Endothelial cell of umbilical vein (primary cell): ENCODE data around the gene IQGAP3. TPM values are rescaled to one million over a fixed set of nuclear protein-coding genes. Genes with fewer than 3 reads are reported as not detected.
A peak's percentile ranks its signal among the peaks of the same experiment; 100 is the strongest.

Experiments used
- BruUV-seq: library from RNA; stranded (reverse); fragments of 400-500 nt; replicated peaks from 2 replicates; lab custom pipeline; 2021; lab: Mats Ljungman, UMichigan
- CTCF ChIA-PET: fragments of 300-600, 350-600 bp; sonication (Branson Sonifier 250); formaldehyde crosslinking; loops from one replicate; lab custom pipeline; 2021; ENCODE audit warnings: antibody characterized with exemption, inconsistent platforms; lab: Charles Lee
- POLR2A ChIA-PET: fragments of 300-600, 350-600 bp; sonication (Branson Sonifier 250); formaldehyde crosslinking; loops from one replicate; lab custom pipeline; 2021; ENCODE audit warnings: antibody characterized with exemption, inconsistent platforms; lab: Charles Lee
- DNase-seq: peaks from one replicate; pipeline ENCODE4 v3.0.0-alpha.2; 2011; ENCODE audit warnings: low read depth, low spot score
- FAIRE-seq: peaks from 2 replicates; lab custom pipeline; 2011; peaks lifted over from hg19 to GRCh38; lab: Jason Lieb, UNC
- H2AFZ ChIP-seq: 2 replicates; pipeline ENCODE4 v1.6.0; 2012; ENCODE audit warnings: low read depth, low read length, control low read depth, inconsistent platforms
- H3K27ac ChIP-seq: 2 replicates; pipeline ENCODE4 v1.5.1; 2011; ENCODE audit warnings: low read depth, mild to moderate bottlenecking, control low read depth, low read length, moderate library complexity; ENCODE audit not compliant: insufficient read depth
- H3K27me3 ChIP-seq, 2 experiments: 2 replicates each; pipeline versions ENCODE4 v1.6.0 to v1.6.1; 2011; ENCODE audit warnings: low read length in 2 of 2, mixed read lengths in 1 of 2; ENCODE audit not compliant: control insufficient read depth in 2 of 2, insufficient read depth in 2 of 2
- H3K36me3 ChIP-seq, 2 experiments: 2 replicates in 1 of 2; 3 replicates in 1 of 2; pipeline ENCODE4 v1.5.1; 2011; ENCODE audit warnings: low read length in 2 of 2, mild to moderate bottlenecking in 1 of 2, moderate library complexity in 1 of 2; ENCODE audit not compliant: control insufficient read depth in 2 of 2, insufficient read depth in 2 of 2; ENCODE audit errors: extremely low read depth in 1 of 2
- H3K4me1 ChIP-seq: 3 replicates; pipeline ENCODE4 v1.5.1; 2011; ENCODE audit warnings: mild to moderate bottlenecking, low read length; ENCODE audit not compliant: control insufficient read depth, insufficient read depth; ENCODE audit errors: extremely low read depth
- H3K4me2 ChIP-seq: 2 replicates; pipeline ENCODE4 v1.6.1; 2011; ENCODE audit warnings: low read length, control low read depth, mixed read lengths; ENCODE audit not compliant: insufficient read depth
- H3K4me3 ChIP-seq, 3 experiments: fragments of 200-600 bp in 1 of 3; sonication (generic), shearing (Covaris generic) in 1 of 3; replicated peaks in 1 of 3; 2 replicates each; pipeline ENCODE4 v1.5.1; 2011 to 2016; ENCODE audit warnings: control low read depth in 3 of 3, low read length in 3 of 3, mild to moderate bottlenecking in 2 of 3, inconsistent platforms in 1 of 3, low read depth in 1 of 3, moderate library complexity in 1 of 3; ENCODE audit not compliant: insufficient read depth in 1 of 3
- H3K79me2 ChIP-seq: 2 replicates; pipeline ENCODE4 v1.6.0; 2012; ENCODE audit warnings: low read length, inconsistent platforms; ENCODE audit not compliant: control insufficient read depth, insufficient read depth
- H3K9ac ChIP-seq: replicated peaks from 2 replicates; pipeline ENCODE3; 2011; ENCODE audit warnings: low read length, control low read depth; ENCODE audit not compliant: insufficient read depth; ENCODE audit errors: extremely low read depth
- H3K9me1 ChIP-seq: replicated peaks from 3 replicates; pipeline ENCODE4 v1.6.0; 2011; ENCODE audit warnings: mild to moderate bottlenecking, low read length; ENCODE audit not compliant: control insufficient read depth, insufficient read depth; ENCODE audit errors: extremely low read depth
- H3K9me3 ChIP-seq: replicated peaks from 2 replicates; pipeline ENCODE4 v1.5.1; 2012; ENCODE audit warnings: low read length, inconsistent platforms; ENCODE audit not compliant: control insufficient read depth, insufficient read depth
- H4K20me1 ChIP-seq: replicated peaks from 2 replicates; pipeline ENCODE3; 2011; ENCODE audit warnings: mild to moderate bottlenecking, low read length; ENCODE audit not compliant: control insufficient read depth, insufficient read depth; ENCODE audit errors: extremely low read depth
- CTCF ChIP-seq, 2 donors: IDR thresholded peaks; 1 replicate in 1 of 2; 2 replicates in 1 of 2; pipeline ENCODE4 v1.5.1; 2011; ENCODE audit warnings: low read length in 2 of 2, mild to moderate bottlenecking in 2 of 2, moderate library complexity in 2 of 2, control low read depth in 1 of 2, inconsistent platforms in 1 of 2, low read depth in 1 of 2; ENCODE audit not compliant: insufficient read depth in 1 of 2; ENCODE audit errors: extremely low read depth in 1 of 2
- EZH2 ChIP-seq: IDR thresholded peaks from 2 replicates; pipeline ENCODE4 v1.6.1; 2012; ENCODE audit warnings: borderline replicate concordance, low read depth, mild to moderate bottlenecking, moderate library complexity, low read length, inconsistent platforms; ENCODE audit not compliant: severe bottlenecking
- JUN ChIP-seq: IDR thresholded peaks from 2 replicates; pipeline ENCODE4 v1.6.1; 2011; ENCODE audit warnings: borderline replicate concordance, low read depth; ENCODE audit not compliant: insufficient read length, insufficient read depth
- MYC ChIP-seq: IDR thresholded peaks from one replicate; pipeline ENCODE4 v1.6.1; 2011; ENCODE audit warnings: mild to moderate bottlenecking, low read depth, low read length
- POLR2A ChIP-seq: IDR thresholded peaks from 2 replicates; pipeline ENCODE4 v1.6.1; 2012; ENCODE audit warnings: low read depth, mild to moderate bottlenecking, control low read depth, low read length
- POLR2AphosphoS5 ChIP-seq: IDR thresholded peaks from 2 replicates; pipeline ENCODE4 v1.6.1; 2012; ENCODE audit warnings: low read depth, mild to moderate bottlenecking, control low read depth, low read length, moderate library complexity; ENCODE audit not compliant: insufficient read depth
- dilution Hi-C: fragments of 300-500 bp; cut with MboI; formaldehyde crosslinking; loops from one replicate; pipeline ENCODE4 v1.15.0; 2019; ENCODE audit warnings: low sequenced_read_pairs; ENCODE audit not compliant: extremely low pct_ligation_motif_present
- intact Hi-C: fragments of 100-400 bp; cut with micrococcal nuclease; formaldehyde crosslinking; loops from one replicate; pipeline ENCODE4 v1.10.0; 2022
- polyA plus RNA-seq, 4 experiments: library from polyadenylated mRNA; depleted of rRNA in 3 of 4; stranded (reverse) in 3 of 4; unstranded in 1 of 4; fragments of >200 nt; gene quantifications; 2 replicates each; pipeline versions ENCODE4 v1.2.1 to v1.2.3, GENCODE V29; 2011 to 2012; ENCODE audit warnings: missing spikeins in 1 of 4
- total RNA-seq: library from RNA; stranded (reverse); gene quantifications from 2 replicates; pipeline ENCODE4 v1.2.3, GENCODE V29; 2021

The IQGAP3 gene
- total and polyA plus RNA-seq, 2 donors (not counting 3 experiments of a cell fraction or from before 2014, with no cell fraction given), result 28.3 to 60.7 TPM

GRCh38 chr1:156476501-156477298 is 95.7 kb downstream of the IQGAP3 start:
- no peaks in the 10 kb centered on the region for H3K9me1 ChIP-seq
- FAIRE-seq, result no peak
- ChIA-PET POLR2A (no interaction called here), CTCF (interaction anchor here (0.7 to 1.7 kb wide), 4 partner anchors 11 to 96 kb away, joined by 3 to 5 read pairs (median 4); partner anchors contain the start of gene MEF2D)
- H4K20me1 ChIP-seq, result no peaks in the 10 kb centered on the region
- no peak for TF ChIP-seq MYC
- TF ChIP-seq POLR2AphosphoS5, result no peak
- TF ChIP-seq EZH2, result no peak
- TF ChIP-seq CTCF (IDR thresholded peaks at IDR 0.05; ENCODE audit: extremely low read depth in 1 of 2, insufficient read depth in 1 of 2, low read depth in 1 of 2, low read length in 2 of 2), result no peak
- TF ChIP-seq POLR2A, result no peak
- no peak for TF ChIP-seq JUN
- H3K9me3 ChIP-seq, result no peaks in the 10 kb centered on the region
- peak; percentile 45 for DNase-seq
- dilution Hi-C loops, result no loop called here
- H3K4me1 ChIP-seq, result peaks cover 8% of the 10 kb centered on the region
- H2AFZ ChIP-seq, result no peak overlapping the region
- no peak overlapping the region for H3K4me2 ChIP-seq
- peak overlapping the region; percentile 60 for H3K27ac ChIP-seq
- no peaks in the 10 kb centered on the region for H3K79me2 ChIP-seq
- peaks cover 25 to 75% of the 10 kb centered on the region in 2 experiments for H3K36me3 ChIP-seq
- no TSS peak for BruUV-seq
- H3K27me3 ChIP-seq, result no peaks in the 10 kb centered on the region
- H3K4me3 ChIP-seq, result no peak overlapping the region
- intact Hi-C loops, result no loop called here
- H3K9ac ChIP-seq, result no peak overlapping the region
